ENCODE measurements around the gene TRAPPC2L.

The TRAPPC2L gene

DNA sequence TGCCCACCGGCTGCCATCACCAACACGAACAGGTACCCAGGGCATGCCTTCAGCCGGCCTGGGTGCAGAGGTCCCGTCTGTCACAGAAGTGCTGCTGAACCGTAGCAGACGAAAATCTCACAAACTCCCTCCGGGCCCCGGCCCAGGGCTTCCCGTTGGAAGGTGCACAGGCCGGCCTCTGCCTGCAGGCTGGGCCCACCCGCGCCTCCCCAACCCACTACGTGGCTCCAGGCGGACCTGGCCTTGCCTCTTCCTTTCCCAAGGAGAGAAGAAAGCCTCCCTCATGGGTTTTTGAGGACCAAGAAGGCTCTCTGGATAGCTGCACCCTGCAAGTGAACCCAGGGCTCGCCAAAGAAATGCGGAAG lies 55.0 kb downstream of the TRAPPC2L start:
- no peak for DNase-seq

All from KG1 (cell line).